Measurements from ENCODE around the gene PKLR.

Gene PKLR

GRCh38 chr1:155282488-155283091, 18.6 kb downstream of the PKLR start:
- no peak for DNase-seq

- DNase-seq, result no peak
These were observed 22.0 kb downstream of the PKLR start for GRCh38 chr1:155279268-155279667.

GRCh38 chr1:155278689-155279160, 22.5 kb downstream of the PKLR start:
- no peak for DNase-seq

GRCh38 chr1:155277902-155278688, 23.1 kb downstream of the PKLR start:
- DNase-seq, result peak; percentile 13

- peak; percentile 93 for DNase-seq
These were observed 24.0 kb downstream of the PKLR start, which contains the start of gene HCN3 for GRCh38 chr1:155277070-155277901. HCN3 (plus strand) TSS chr1:155277463; CDS start chr1:155277591, 128 bp downstream.

GRCh38 chr1:155273343-155274245, 27.6 kb downstream of the PKLR start, which contains the start of gene CLK2:
CLK2 (minus strand) TSS chr1:155273504; CDS start chr1:155270977, 2,527 bp downstream.
- DNase-seq, result peak; percentile 72

GRCh38 chr1:155272466-155273342, 28.5 kb downstream of the PKLR start:
- DNase-seq, result peak; percentile 49

GRCh38 chr1:155269381-155269780, 31.9 kb downstream of the PKLR start:
- DNase-seq, result no peak

- no peak for DNase-seq
These were observed 32.6 kb downstream of the PKLR start for GRCh38 chr1:155268630-155269029.

- no peak for DNase-seq
These were observed 33.9 kb downstream of the PKLR start for GRCh38 chr1:155267373-155267772.

GRCh38 chr1:155266553-155266952, 34.7 kb downstream of the PKLR start:
- DNase-seq, result no peak

- no peak for DNase-seq
These were observed 38.2 kb downstream of the PKLR start for GRCh38 chr1:155263067-155263466.

GRCh38 chr1:155261852-155262673, 39.2 kb downstream of the PKLR start, which contains the start of gene SCAMP3:
SCAMP3 (minus strand) TSS chr1:155262360; CDS start chr1:155262151, 209 bp downstream.
- DNase-seq, result peak; percentile 98

GRCh38 chr1:155261493-155261851, 39.8 kb downstream of the PKLR start:
- no peak for DNase-seq

- no peak for DNase-seq
These were observed 41.0 kb downstream of the PKLR start for GRCh38 chr1:155260276-155260675.

- no peak for DNase-seq
These were observed 45.0 kb downstream of the PKLR start for GRCh38 chr1:155256058-155256852.

GRCh38 chr1:155255243-155256007, 45.8 kb downstream of the PKLR start, which contains the start of gene ENTREP3:
ENTREP3 (minus strand) TSS chr1:155255483; CDS start chr1:155254877, 606 bp downstream.
- DNase-seq, result peak; percentile 39

GRCh38 chr1:155254714-155255242, 46.5 kb downstream of the PKLR start:
- DNase-seq, result no peak

Data from amniotic stem cell (primary cell).